GM23338 (cell line): ENCODE results near the gene ODAD4. TPM values are rescaled to one million over a fixed set of nuclear protein-coding genes. Genes with fewer than 3 reads are reported as not detected.

ENCODE experiments used
- ATAC-seq: fragments of 200-7000 bp; cut with Tn5 transposase; 3 replicates; pipeline ENCODE4 v1.9.1; 2020
- DNase-seq: peaks from one replicate; pipeline ENCODE4 v3.0.0-alpha.2; 2015; ENCODE audit warnings: low spot score
- H2AFZ ChIP-seq: fragments of 200-600 bp; sonication (generic); 2 replicates; pipeline ENCODE4 v1.8.0; 2016; ENCODE audit warnings: antibody characterized with exemption, mild to moderate bottlenecking, moderate library complexity
- H3F3A ChIP-seq: fragments of 200-600 bp; sonication (generic); replicated peaks from 2 replicates; pipeline ENCODE4 v1.8.0; 2017; ENCODE audit warnings: antibody characterized with exemption, mixed run types, low read depth
- H3K27ac ChIP-seq: fragments of 200-600 bp; sonication (generic); 2 replicates; pipeline ENCODE4 v1.6.1; 2016; ENCODE audit warnings: low read depth
- H3K27me3 ChIP-seq: fragments of 200-600 bp; sonication (generic); 2 replicates; pipeline ENCODE4 v1.8.0; 2016; ENCODE audit warnings: mild to moderate bottlenecking, mixed run types, moderate library complexity; ENCODE audit not compliant: insufficient read depth
- H3K36me3 ChIP-seq: fragments of 200-600 bp; sonication (generic); 2 replicates; pipeline ENCODE4 v1.8.0; 2016; ENCODE audit warnings: mild to moderate bottlenecking; ENCODE audit not compliant: insufficient read depth
- H3K4me1 ChIP-seq: fragments of 200-600 bp; sonication (generic); 2 replicates; pipeline ENCODE4 v1.8.0; 2016; ENCODE audit warnings: mild to moderate bottlenecking, moderate library complexity; ENCODE audit not compliant: insufficient read depth
- H3K4me2 ChIP-seq: fragments of 200-600 bp; sonication (generic); 2 replicates; pipeline ENCODE4 v1.7.1; 2017; ENCODE audit warnings: mixed run types
- H3K4me3 ChIP-seq: fragments of 200-600 bp; sonication (generic); 2 replicates; pipeline ENCODE4 v1.6.1; 2016; ENCODE audit warnings: mixed run types
- H3K79me2 ChIP-seq: fragments of 200-600 bp; sonication (generic); replicated peaks from 2 replicates; pipeline ENCODE4 v1.8.0; 2017; ENCODE audit warnings: mild to moderate bottlenecking; ENCODE audit not compliant: insufficient read depth
- H3K9me2 ChIP-seq: fragments of 200-600 bp; sonication (generic); 2 replicates; pipeline ENCODE4 v1.8.0; 2017; ENCODE audit not compliant: insufficient read depth
- H4K20me1 ChIP-seq: fragments of 200-600 bp; sonication (generic); replicated peaks from 2 replicates; pipeline ENCODE4 v1.8.0; 2017; ENCODE audit warnings: mild to moderate bottlenecking; ENCODE audit not compliant: insufficient read depth
- H3K27ac Mint-ChIP-seq: 2 replicates; pipeline ENCODE4 v1.8.0; 2020; ENCODE audit warnings: inconsistent platforms, mild to moderate bottlenecking, moderate library complexity, mixed read lengths
- H3K27me3 Mint-ChIP-seq: 3 replicates; pipeline ENCODE4 v1.8.0; 2022; ENCODE audit warnings: low read depth, mild to moderate bottlenecking, moderate library complexity, mixed read lengths, inconsistent platforms; ENCODE audit not compliant: insufficient read depth, poor library complexity
- H3K36me3 Mint-ChIP-seq: 3 replicates; pipeline ENCODE4 v1.8.0; 2021; ENCODE audit warnings: low read depth, mild to moderate bottlenecking, inconsistent platforms, moderate library complexity, mixed read lengths
- H3K4me1 Mint-ChIP-seq: 3 replicates; pipeline ENCODE4 v1.8.0; 2020; ENCODE audit warnings: mild to moderate bottlenecking, inconsistent platforms, mixed read lengths
- H3K4me3 Mint-ChIP-seq: 3 replicates; pipeline ENCODE4 v1.8.0; 2021; ENCODE audit warnings: moderate library complexity, mild to moderate bottlenecking, inconsistent platforms, mixed read lengths
- H3K9me3 Mint-ChIP-seq: 3 replicates; pipeline ENCODE4 v1.8.0; 2020; ENCODE audit warnings: moderate library complexity, mild to moderate bottlenecking, inconsistent platforms, mixed read lengths
- CREB1 ChIP-seq: fragments of 250-450 bp; sonication (Bioruptor Pico); IDR thresholded peaks from 2 replicates; pipeline ENCODE4 v1.5.0; 2020; ENCODE audit warnings: low read depth, mild to moderate bottlenecking, moderate library complexity
- CTCF ChIP-seq, 2 experiments: fragments of 200-600 bp in 1 of 2; sonication (generic) in 1 of 2; conservative IDR thresholded peaks; 2 replicates each; pipeline versions ENCODE4 v1.5.1 to v1.6.1; 2016 to 2017; ENCODE audit warnings: antibody characterized with exemption in 2 of 2, low read depth in 2 of 2, mild to moderate bottlenecking in 2 of 2, moderate library complexity in 1 of 2
- ETS1 ChIP-seq: IDR thresholded peaks from 2 replicates; pipeline ENCODE4 v1.6.1; 2016; ENCODE audit warnings: antibody characterized with exemption
- EZH2 ChIP-seq: fragments of 200-600 bp; sonication (generic); IDR thresholded peaks from one replicate; pipeline ENCODE4 v1.8.0; 2017; ENCODE audit warnings: antibody characterized with exemption, mild to moderate bottlenecking, low read depth; ENCODE audit not compliant: unreplicated experiment
- EZH2phosphoT487 ChIP-seq: fragments of 200-600 bp; sonication (generic); IDR thresholded peaks from one replicate; pipeline ENCODE4 v1.8.1; 2018; ENCODE audit warnings: antibody characterized with exemption; ENCODE audit not compliant: unreplicated experiment
- JUNB ChIP-seq: IDR thresholded peaks from one replicate; pipeline ENCODE4 v1.6.1; 2016; ENCODE audit warnings: antibody characterized with exemption; ENCODE audit not compliant: unreplicated experiment
- NANOG ChIP-seq: IDR thresholded peaks from 2 replicates; pipeline ENCODE4 v1.6.1; 2016; ENCODE audit warnings: antibody characterized with exemption, borderline replicate concordance
- POLR2AphosphoS5 ChIP-seq: IDR thresholded peaks from 2 replicates; pipeline ENCODE4 v1.6.1; 2016; ENCODE audit warnings: antibody characterized with exemption, low read depth
- STAT1 ChIP-seq: IDR thresholded peaks from one replicate; pipeline ENCODE4 v1.6.1; 2016; ENCODE audit warnings: antibody characterized with exemption; ENCODE audit not compliant: unreplicated experiment
- ZNF114 ChIP-seq: fragments of 250-450 bp; sonication (Bioruptor Pico); IDR thresholded peaks from 2 replicates; pipeline ENCODE4 v1.5.0; 2020; ENCODE audit warnings: mild to moderate bottlenecking, moderate library complexity
- ZNF331 ChIP-seq: fragments of 250-450 bp; sonication (Bioruptor Pico); IDR thresholded peaks from 2 replicates; pipeline ENCODE4 v1.5.0; 2020; ENCODE audit warnings: low read depth, mild to moderate bottlenecking, moderate library complexity
- polyA plus RNA-seq: library from polyadenylated mRNA; unstranded; fragments of >200 nt; fragmentation: Nextera tagmentation; extraction: Ambion mirVana; gene quantifications from 2 replicates; pipeline ENCODE4 v1.2.1, GENCODE V29; 2016
- total RNA-seq: library from RNA; depleted of rRNA; stranded (reverse); fragments of >200 nt; shearing (Covaris generic); gene quantifications from 2 replicates; pipeline ENCODE4 v1.2.3, GENCODE V29; 2014
- TF ChIP-seq, protein P1 (sequence below): IDR thresholded peaks from one replicate; pipeline ENCODE4 v1.6.1; 2018; ENCODE audit warnings: antibody characterized with exemption; ENCODE audit not compliant: unreplicated experiment
- TF ChIP-seq, protein P2 (sequence below): fragments of 250-450 bp; sonication (Bioruptor Pico); IDR thresholded peaks from 2 replicates; pipeline ENCODE4 v1.5.0; 2020; ENCODE audit warnings: mild to moderate bottlenecking, moderate library complexity

The ODAD4 gene
- total and polyA plus RNA-seq, 2 experiments from 2014 or later, result 1.7 to 1.8 TPM

- H3K27ac ChIP-seq, result no peak overlapping the region
- no peak for ATAC-seq
- TF ChIP-seq JUNB (no peak), EZH2 (no peak), STAT1 (no peak), EZH2phosphoT487 (no peak), ETS1 (no peak), NANOG (no peak), ZNF331 (CRISPR knock-in tag) (no peak), CREB1 (no peak), POLR2AphosphoS5 (no peak), ZNF114 (CRISPR knock-in tag) (no peak), CTCF (conservative IDR thresholded peaks at IDR 0.05; ENCODE audit: low read depth in 2 of 2) (no peak)
- TF ChIP-seq, protein P1, sequence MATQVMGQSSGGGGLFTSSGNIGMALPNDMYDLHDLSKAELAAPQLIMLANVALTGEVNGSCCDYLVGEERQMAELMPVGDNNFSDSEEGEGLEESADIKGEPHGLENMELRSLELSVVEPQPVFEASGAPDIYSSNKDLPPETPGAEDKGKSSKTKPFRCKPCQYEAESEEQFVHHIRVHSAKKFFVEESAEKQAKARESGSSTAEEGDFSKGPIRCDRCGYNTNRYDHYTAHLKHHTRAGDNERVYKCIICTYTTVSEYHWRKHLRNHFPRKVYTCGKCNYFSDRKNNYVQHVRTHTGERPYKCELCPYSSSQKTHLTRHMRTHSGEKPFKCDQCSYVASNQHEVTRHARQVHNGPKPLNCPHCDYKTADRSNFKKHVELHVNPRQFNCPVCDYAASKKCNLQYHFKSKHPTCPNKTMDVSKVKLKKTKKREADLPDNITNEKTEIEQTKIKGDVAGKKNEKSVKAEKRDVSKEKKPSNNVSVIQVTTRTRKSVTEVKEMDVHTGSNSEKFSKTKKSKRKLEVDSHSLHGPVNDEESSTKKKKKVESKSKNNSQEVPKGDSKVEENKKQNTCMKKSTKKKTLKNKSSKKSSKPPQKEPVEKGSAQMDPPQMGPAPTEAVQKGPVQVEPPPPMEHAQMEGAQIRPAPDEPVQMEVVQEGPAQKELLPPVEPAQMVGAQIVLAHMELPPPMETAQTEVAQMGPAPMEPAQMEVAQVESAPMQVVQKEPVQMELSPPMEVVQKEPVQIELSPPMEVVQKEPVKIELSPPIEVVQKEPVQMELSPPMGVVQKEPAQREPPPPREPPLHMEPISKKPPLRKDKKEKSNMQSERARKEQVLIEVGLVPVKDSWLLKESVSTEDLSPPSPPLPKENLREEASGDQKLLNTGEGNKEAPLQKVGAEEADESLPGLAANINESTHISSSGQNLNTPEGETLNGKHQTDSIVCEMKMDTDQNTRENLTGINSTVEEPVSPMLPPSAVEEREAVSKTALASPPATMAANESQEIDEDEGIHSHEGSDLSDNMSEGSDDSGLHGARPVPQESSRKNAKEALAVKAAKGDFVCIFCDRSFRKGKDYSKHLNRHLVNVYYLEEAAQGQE, result no peak
- TF ChIP-seq, protein P2, sequence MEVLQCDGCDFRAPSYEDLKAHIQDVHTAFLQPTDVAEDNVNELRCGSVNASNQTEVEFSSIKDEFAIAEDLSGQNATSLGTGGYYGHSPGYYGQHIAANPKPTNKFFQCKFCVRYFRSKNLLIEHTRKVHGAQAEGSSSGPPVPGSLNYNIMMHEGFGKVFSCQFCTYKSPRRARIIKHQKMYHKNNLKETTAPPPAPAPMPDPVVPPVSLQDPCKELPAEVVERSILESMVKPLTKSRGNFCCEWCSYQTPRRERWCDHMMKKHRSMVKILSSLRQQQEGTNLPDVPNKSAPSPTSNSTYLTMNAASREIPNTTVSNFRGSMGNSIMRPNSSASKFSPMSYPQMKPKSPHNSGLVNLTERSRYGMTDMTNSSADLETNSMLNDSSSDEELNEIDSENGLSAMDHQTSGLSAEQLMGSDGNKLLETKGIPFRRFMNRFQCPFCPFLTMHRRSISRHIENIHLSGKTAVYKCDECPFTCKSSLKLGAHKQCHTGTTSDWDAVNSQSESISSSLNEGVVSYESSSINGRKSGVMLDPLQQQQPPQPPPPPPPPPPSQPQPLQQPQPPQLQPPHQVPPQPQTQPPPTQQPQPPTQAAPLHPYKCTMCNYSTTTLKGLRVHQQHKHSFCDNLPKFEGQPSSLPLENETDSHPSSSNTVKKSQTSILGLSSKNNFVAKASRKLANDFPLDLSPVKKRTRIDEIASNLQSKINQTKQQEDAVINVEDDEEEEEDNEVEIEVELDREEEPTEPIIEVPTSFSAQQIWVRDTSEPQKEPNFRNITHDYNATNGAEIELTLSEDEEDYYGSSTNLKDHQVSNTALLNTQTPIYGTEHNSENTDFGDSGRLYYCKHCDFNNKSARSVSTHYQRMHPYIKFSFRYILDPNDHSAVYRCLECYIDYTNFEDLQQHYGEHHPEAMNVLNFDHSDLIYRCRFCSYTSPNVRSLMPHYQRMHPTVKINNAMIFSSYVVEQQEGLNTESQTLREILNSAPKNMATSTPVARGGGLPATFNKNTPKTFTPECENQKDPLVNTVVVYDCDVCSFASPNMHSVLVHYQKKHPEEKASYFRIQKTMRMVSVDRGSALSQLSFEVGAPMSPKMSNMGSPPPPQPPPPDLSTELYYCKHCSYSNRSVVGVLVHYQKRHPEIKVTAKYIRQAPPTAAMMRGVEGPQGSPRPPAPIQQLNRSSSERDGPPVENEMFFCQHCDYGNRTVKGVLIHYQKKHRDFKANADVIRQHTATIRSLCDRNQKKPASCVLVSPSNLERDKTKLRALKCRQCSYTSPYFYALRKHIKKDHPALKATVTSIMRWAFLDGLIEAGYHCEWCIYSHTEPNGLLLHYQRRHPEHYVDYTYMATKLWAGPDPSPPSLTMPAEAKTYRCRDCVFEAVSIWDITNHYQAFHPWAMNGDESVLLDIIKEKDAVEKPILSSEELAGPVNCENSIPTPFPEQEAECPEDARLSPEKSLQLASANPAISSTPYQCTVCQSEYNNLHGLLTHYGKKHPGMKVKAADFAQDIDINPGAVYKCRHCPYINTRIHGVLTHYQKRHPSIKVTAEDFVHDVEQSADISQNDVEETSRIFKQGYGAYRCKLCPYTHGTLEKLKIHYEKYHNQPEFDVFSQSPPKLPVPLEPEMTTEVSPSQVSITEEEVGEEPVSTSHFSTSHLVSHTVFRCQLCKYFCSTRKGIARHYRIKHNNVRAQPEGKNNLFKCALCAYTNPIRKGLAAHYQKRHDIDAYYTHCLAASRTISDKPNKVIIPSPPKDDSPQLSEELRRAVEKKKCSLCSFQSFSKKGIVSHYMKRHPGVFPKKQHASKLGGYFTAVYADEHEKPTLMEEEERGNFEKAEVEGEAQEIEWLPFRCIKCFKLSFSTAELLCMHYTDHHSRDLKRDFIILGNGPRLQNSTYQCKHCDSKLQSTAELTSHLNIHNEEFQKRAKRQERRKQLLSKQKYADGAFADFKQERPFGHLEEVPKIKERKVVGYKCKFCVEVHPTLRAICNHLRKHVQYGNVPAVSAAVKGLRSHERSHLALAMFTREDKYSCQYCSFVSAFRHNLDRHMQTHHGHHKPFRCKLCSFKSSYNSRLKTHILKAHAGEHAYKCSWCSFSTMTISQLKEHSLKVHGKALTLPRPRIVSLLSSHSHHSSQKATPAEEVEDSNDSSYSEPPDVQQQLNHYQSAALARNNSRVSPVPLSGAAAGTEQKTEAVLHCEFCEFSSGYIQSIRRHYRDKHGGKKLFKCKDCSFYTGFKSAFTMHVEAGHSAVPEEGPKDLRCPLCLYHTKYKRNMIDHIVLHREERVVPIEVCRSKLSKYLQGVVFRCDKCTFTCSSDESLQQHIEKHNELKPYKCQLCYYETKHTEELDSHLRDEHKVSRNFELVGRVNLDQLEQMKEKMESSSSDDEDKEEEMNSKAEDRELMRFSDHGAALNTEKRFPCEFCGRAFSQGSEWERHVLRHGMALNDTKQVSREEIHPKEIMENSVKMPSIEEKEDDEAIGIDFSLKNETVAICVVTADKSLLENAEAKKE (CRISPR knock-in tag), result no peak
- H3K4me3 ChIP-seq, result no peak overlapping the region
- Mint-ChIP-seq H3K9me3 (no peaks in the 10 kb centered on the region), H3K4me1 (peaks cover 5% of the 10 kb centered on the region), H3K36me3 (peaks cover 79% of the 10 kb centered on the region), H3K27me3 (peaks cover 6% of the 10 kb centered on the region), H3K4me3 (no peak overlapping the region; the same call in 2 of the 3 replicates), H3K27ac (no peak overlapping the region)
- H3K4me2 ChIP-seq, result no peak overlapping the region
- no peak overlapping the region for H2AFZ ChIP-seq
- H3K4me1 ChIP-seq, result peaks cover 3% of the 10 kb centered on the region; the same call in 1 of the 2 replicates
- peaks cover 7% of the 10 kb centered on the region for H4K20me1 ChIP-seq
- no peak for DNase-seq
- no peaks in the 10 kb centered on the region for H3K79me2 ChIP-seq
- H3K27me3 ChIP-seq, result no peaks in the 10 kb centered on the region
- H3K9me2 ChIP-seq, result no peaks in the 10 kb centered on the region
- H3K36me3 ChIP-seq, result peaks cover 29% of the 10 kb centered on the region
- H3F3A ChIP-seq, result peaks cover 20% of the 10 kb centered on the region
Observed at GRCh38 chr17:41972571-41973407, 42.4 kb downstream of the ODAD4 start.
